Tibial artery (tissue), 4 donors: Measurements from ENCODE around the gene PLPP1.

ENCODE experiments used
- DNase-seq, 2 donors: peaks; one replicate each; pipeline ENCODE4 v3.0.0-alpha.2; 2019
- H3K27ac ChIP-seq, 2 donors: fragments of 200-600 bp; sonication (generic) in 1 of 2; 1 replicate in 1 of 2; 2 replicates in 1 of 2; pipeline ENCODE4 v1.5.1; 2018 to 2019; ENCODE audit warnings: mild to moderate bottlenecking in 1 of 2
- H3K27me3 ChIP-seq, 2 donors: fragments of 200-600 bp; sonication (generic) in 1 of 2; one replicate each; pipeline versions ENCODE4 v1.5.1 to v1.6.0; 2016 to 2019
- H3K36me3 ChIP-seq, 3 donors: fragments of 200-600 bp; sonication (generic) in 2 of 3; one replicate each; pipeline ENCODE4 v1.5.1; 2016 to 2019; ENCODE audit warnings: mild to moderate bottlenecking in 2 of 3
- H3K4me1 ChIP-seq, 4 donors: fragments of 200-600 bp; sonication (generic) in 2 of 4; 1 replicate in 3 of 4; 2 replicates in 1 of 4; pipeline ENCODE4 v1.5.1; 2016 to 2019
- H3K4me3 ChIP-seq, 2 donors: fragments of 200-600 bp; sonication (generic) in 1 of 2; 1 replicate in 1 of 2; 2 replicates in 1 of 2; pipeline ENCODE4 v1.5.1; 2018 to 2019; ENCODE audit warnings: mild to moderate bottlenecking in 2 of 2
- H3K9me3 ChIP-seq, 3 donors: fragments of 200-600 bp; sonication (generic) in 1 of 3; one replicate each; pipeline ENCODE4 v1.5.1; 2016 to 2019
- CTCF ChIP-seq, 2 experiments: fragments of 200-600 bp in 1 of 2; fragments of 450-650 bp in 1 of 2; IDR thresholded peaks; one replicate each; pipeline ENCODE4 v1.5.1; 2017 to 2019; ENCODE audit warnings: antibody characterized with exemption in 2 of 2, mild to moderate bottlenecking in 1 of 2, moderate library complexity in 1 of 2
- intact Hi-C: fragments of 100-400 bp; cut with DNase I; formaldehyde crosslinking; loops from one replicate; pipeline ENCODE4 v1.15.0; 2023; ENCODE audit warnings: low total_unique reads

PLPP1 gene

GRCh38 chr5:55471468-55471867, 63.3 kb downstream of the PLPP1 start:
- DNase-seq: no peak
- Histone ChIP-seq H3K9me3 (no peaks in the 10 kb centered on the region), H3K4me3 (no peak overlapping the region), H3K36me3 (peaks cover 0 to 9% (median 4%) of the 10 kb centered on the region in 3 donors), H3K4me1 (peaks cover 0 to 58% (median 6%) of the 10 kb centered on the region in 4 donors), H3K27ac (no peak overlapping the region), H3K27me3 (no peaks in the 10 kb centered on the region)
- intact Hi-C loops: no loop called here
- TF ChIP-seq CTCF (IDR thresholded peaks at IDR 0.05): no peak

- TF ChIP-seq CTCF (IDR thresholded peaks at IDR 0.05): no peak
- no peak for DNase-seq
- Histone ChIP-seq H3K36me3 (peaks cover under 1 to 21% (median 6%) of the 10 kb centered on the region in 3 donors), H3K9me3 (no peaks in the 10 kb centered on the region), H3K4me3 (no peak overlapping the region), H3K27ac (no peak overlapping the region), H3K27me3 (no peaks in the 10 kb centered on the region), H3K4me1 (peaks cover 0 to 57% (median 6%) of the 10 kb centered on the region in 4 donors)
- intact Hi-C loops: no loop called here
These were observed 64.5 kb downstream of the PLPP1 start for GRCh38 chr5:55470282-55470681.

GRCh38 chr5:55469839-55470238, 64.9 kb downstream of the PLPP1 start:
- Histone ChIP-seq H3K4me3 (no peak overlapping the region), H3K27ac (no peak overlapping the region), H3K9me3 (no peaks in the 10 kb centered on the region), H3K27me3 (no peaks in the 10 kb centered on the region), H3K36me3 (peaks cover 5 to 25% (median 10%) of the 10 kb centered on the region in 3 donors), H3K4me1 (peaks cover 0 to 57% (median 6%) of the 10 kb centered on the region in 4 donors)
- intact Hi-C loops: no loop called here
- no peak for DNase-seq
- TF ChIP-seq CTCF (IDR thresholded peaks at IDR 0.05): no peak

- intact Hi-C loops: no loop called here
- H3K4me1 ChIP-seq: peaks cover 0 to 55% (median 6%) of the 10 kb centered on the region in 4 donors
- no peak for TF ChIP-seq CTCF (IDR thresholded peaks at IDR 0.05)
- no peaks in the 10 kb centered on the region for H3K27me3 ChIP-seq
- H3K27ac ChIP-seq: peak overlapping the region; percentile 38 to 48
- H3K9me3 ChIP-seq: no peaks in the 10 kb centered on the region
- H3K4me3 ChIP-seq: no peak overlapping the region
- H3K36me3 ChIP-seq: peaks cover 7 to 29% (median 10%) of the 10 kb centered on the region in 3 donors
- DNase-seq: no peak
These were observed 66.8 kb downstream of the PLPP1 start for GRCh38 chr5:55467862-55468551.

GRCh38 chr5:55463613-55464012, 71.2 kb downstream of the PLPP1 start:
- Histone ChIP-seq H3K27me3 (no peaks in the 10 kb centered on the region), H3K27ac (no peak overlapping the region), H3K4me1 (peaks cover 0 to 41% (median 6%) of the 10 kb centered on the region in 4 donors), H3K9me3 (no peaks in the 10 kb centered on the region), H3K4me3 (no peak overlapping the region), H3K36me3 (peaks cover 7 to 35% (median 10%) of the 10 kb centered on the region in 3 donors)
- no peak for TF ChIP-seq CTCF (IDR thresholded peaks at IDR 0.05)
- intact Hi-C loops: no loop called here
- no peak for DNase-seq
